ENCODE data around the gene MS4A6E.
"Not testable (repeated sequence)": the region's sequence is repeated elsewhere in the genome, so short reads cannot be mapped to it uniquely, and the experiment has no call there.

Gene MS4A6E

DNA sequence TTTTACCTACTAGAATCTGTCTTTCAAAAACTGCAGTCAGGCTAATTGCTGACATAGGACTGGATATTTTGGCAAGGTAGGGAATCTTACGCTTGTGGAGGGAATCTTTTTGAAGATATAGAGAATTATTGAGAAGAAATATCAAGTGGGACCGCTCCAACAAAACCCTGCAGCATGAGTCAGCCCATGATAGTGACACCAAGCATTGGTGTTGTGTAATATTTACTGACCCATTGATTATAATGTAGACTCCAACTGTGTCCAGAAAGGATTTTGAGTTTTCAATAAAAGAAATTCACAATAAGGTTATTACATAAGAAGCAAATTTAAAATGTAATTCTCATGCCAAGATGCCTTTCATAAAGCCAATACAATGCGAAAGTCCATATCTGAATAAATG lies 25.9 kb upstream of the MS4A6E start:
- TF ChIP-seq, protein P1, sequence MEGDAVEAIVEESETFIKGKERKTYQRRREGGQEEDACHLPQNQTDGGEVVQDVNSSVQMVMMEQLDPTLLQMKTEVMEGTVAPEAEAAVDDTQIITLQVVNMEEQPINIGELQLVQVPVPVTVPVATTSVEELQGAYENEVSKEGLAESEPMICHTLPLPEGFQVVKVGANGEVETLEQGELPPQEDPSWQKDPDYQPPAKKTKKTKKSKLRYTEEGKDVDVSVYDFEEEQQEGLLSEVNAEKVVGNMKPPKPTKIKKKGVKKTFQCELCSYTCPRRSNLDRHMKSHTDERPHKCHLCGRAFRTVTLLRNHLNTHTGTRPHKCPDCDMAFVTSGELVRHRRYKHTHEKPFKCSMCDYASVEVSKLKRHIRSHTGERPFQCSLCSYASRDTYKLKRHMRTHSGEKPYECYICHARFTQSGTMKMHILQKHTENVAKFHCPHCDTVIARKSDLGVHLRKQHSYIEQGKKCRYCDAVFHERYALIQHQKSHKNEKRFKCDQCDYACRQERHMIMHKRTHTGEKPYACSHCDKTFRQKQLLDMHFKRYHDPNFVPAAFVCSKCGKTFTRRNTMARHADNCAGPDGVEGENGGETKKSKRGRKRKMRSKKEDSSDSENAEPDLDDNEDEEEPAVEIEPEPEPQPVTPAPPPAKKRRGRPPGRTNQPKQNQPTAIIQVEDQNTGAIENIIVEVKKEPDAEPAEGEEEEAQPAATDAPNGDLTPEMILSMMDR (IDR thresholded peaks at IDR 0.05; ENCODE audit: low read length, missing control alignments) = no peak
- H3K4me3 ChIP-seq (replicated peaks; ENCODE audit: low read depth, low read length) = no peak overlapping the region
- no peak for DNase-seq (ENCODE audit: low read depth)

DNA sequence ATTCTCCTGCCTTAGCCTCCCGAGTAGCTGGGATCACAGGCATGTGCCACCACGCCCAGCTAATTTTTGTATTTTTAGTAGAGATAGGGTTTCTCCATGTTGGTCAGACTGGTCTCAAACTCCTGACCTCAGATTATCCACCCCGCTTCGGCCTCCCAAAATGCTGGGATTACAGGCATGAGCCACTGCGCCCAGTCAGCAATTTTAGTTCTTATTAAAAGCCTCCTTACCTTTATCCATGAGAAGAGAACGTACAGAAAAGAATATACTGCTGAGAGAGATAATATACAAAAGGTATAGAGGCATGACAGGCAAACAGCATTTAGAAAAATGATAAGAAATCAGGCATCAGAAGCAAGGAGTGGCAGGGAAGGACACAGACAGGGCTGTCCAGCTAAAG lies 25.2 kb upstream of the MS4A6E start:
- DNase-seq (ENCODE audit: low read depth); H3K4me3 ChIP-seq (replicated peaks; ENCODE audit: low read depth, low read length): not testable (repeated sequence)

DNA sequence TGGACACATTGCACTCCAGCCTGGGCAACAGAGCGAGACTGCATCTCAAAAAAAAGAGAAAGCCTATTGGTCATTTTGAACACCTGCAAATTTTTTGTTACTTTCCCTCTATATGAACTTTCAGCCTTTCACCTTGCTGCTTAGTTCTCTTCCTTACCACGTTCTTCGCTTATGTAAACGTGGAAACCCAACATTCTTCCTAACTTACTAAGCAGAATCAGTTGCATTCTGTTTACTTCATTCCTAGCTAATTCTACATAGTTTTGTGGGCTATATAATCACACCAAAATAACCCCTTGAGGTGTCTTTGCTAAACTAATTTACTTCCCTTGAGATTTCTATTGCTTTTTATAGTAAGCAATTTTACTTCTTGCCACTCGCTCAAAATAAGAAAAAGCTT lies 23.4 kb upstream of the MS4A6E start:
- no peak overlapping the region for H3K4me3 ChIP-seq (replicated peaks; ENCODE audit: low read depth, low read length)
- TF ChIP-seq, protein P1 (IDR thresholded peaks at IDR 0.05; ENCODE audit: low read length, missing control alignments) = no peak
- no peak for DNase-seq (ENCODE audit: low read depth)

GRCh38 chr11:60305906-60306619 lies 21.0 kb upstream of the MS4A6E start:
- TF ChIP-seq, protein P1 (IDR thresholded peaks at IDR 0.05; ENCODE audit: low read length, missing control alignments) = no peak
- H3K4me3 ChIP-seq (replicated peaks; ENCODE audit: low read depth, low read length) = no peak overlapping the region
- peak; percentile 0 for DNase-seq (ENCODE audit: low read depth)

- H3K4me3 ChIP-seq (replicated peaks; ENCODE audit: low read depth, low read length) = no peak overlapping the region
- no peak for DNase-seq (ENCODE audit: low read depth)
Measured at GRCh38 chr11:60307507-60308195, 19.4 kb upstream of the MS4A6E start.

DNA sequence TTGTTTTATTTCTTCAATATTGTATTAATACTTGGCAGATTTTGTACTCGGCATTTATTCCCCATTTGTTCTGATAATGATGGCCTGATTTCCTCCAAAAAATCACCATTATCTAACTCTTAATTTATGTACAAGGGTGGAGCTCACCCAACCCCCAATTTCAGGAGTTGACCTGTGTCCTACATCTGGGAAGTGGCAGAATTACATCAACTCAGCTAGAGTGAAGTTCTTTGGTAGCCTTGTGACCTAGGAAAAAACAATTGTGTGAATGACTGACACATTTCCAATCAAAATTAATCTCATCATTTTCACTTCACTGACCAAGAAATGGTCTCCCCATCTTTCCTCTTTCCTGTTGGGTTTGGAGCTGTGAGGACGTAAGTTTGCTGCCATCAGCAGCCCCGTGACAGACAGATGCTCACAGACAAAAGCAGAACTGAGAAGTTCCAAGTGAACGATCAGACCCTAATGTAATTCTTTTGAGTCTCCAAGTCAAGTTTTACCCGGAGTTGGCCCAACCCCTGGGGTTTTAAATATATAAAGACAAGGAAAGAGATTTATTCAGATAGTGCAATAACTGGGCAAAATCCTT lies 16.6 kb upstream of the MS4A6E start:
- no peak overlapping the region for H3K4me3 ChIP-seq (replicated peaks; ENCODE audit: low read depth, low read length)
- TF ChIP-seq, protein P1 (IDR thresholded peaks at IDR 0.05; ENCODE audit: low read length, missing control alignments) = no peak
- DNase-seq (ENCODE audit: low read depth) = no peak

More at GRCh38 chr11:60307507-60308195, 19.4 kb upstream of the MS4A6E start:
- TF ChIP-seq, protein P1 (IDR thresholded peaks at IDR 0.05; ENCODE audit: low read length, missing control alignments) = no peak

- H3K4me3 ChIP-seq (replicated peaks; ENCODE audit: low read depth, low read length) = no peak overlapping the region
- DNase-seq (ENCODE audit: low read depth) = no peak
- TF ChIP-seq, protein P1 (IDR thresholded peaks at IDR 0.05; ENCODE audit: low read length, missing control alignments) = no peak
Measured at GRCh38 chr11:60314635-60315321, 12.3 kb upstream of the MS4A6E start.
